ENCODE results near the gene CCR6.
"Not testable (repeated sequence)": the region's sequence is repeated elsewhere in the genome, so short reads cannot be mapped to it uniquely, and the experiment has no call there.

Gene CCR6

DNA sequence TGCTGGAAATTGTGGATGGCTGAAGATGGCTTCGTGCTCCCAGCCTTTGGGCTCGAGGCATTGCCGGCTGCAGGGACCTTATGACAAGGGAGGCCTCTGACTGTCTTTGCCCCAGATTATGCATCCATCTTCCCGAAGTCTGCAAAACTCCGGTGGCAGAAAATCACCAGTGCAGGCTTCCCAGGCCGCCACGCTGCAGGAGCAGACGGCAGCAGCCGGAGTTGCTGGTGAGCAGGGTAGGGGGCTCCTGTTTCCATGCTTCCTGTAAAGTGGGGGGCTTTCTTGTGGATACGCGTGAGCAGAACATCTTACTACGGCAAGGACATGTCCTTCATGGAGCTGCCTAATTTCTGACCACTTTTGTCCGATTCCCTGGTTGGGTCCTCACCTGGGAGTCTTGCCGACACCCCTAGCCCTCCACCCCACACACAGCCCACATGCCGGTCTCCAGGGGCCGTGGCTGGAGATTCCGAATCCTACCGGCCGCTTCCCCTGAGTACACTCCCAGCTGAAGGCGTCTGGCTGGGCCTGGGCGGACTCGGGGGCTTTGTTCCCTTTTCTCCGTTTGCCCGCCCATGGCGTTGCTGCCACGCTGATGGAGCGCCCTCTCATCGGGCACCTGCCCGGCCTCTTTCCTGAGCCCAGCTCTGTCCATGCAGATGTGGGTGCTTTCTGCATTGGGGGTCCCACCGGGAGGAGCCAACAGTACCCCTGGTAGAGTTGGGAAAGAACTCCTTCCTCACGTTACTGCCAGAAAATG lies 56.2 kb downstream of the CCR6 start:
- DNase-seq = not testable (repeated sequence)

DNA sequence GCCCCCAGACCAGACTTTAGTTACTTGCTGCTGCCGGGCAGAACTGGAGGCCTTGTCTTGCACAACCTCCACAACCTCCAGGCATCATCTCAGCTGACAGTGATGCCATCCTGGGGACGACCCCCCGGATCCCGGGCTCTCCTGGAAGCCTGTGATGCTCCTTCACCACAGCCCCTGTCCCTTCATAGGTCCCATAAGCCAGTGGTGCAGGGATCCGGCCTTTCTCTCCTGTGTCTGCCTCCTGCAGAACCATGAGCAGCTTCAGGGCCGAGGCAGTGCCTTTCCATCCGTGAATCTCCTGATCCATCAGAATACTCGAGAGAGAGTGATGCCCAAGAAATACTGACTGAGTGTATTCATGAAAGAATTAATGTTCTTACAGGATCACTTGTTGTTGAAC lies 57.2 kb downstream of the CCR6 start:
- DNase-seq = not testable (repeated sequence)

DNA sequence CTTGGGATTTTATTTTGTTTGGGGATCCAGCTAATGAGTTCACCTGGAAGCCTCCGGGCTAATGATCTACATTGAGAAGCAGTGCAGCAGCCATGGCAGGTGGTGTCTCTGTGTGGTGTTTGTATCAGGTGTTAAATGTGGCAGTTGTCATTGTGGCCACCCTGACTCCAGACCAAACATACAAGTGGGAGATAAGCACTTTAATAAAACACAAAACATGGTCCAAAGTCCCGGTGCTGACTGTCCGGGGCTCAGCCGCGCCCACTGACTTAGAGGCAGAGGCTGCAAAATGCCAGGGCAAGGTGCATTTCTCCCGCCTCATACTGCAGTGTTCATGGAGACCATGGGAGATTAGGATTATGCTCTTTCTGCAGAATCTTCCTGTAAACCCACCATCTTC lies 58.5 kb downstream of the CCR6 start:
- DNase-seq = not testable (repeated sequence)

DNA sequence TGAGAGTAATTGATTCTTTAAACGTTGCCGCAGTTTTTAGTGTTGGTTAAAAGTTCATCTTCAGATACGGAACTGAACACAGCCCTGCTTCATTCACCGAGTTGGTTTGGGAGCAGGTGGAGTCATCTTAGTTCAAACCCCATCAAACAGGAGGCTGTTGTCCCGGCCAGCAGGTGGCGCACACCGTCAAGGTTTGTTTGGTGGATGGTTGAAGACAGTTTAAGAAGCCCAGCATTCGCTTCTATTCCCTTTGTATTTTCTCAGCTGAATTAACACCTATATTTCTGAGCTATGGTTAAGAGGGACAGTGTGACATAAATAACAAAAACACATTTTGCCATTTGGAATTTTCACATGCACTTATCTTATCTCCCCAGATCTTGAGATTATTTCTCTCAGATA lies 60.0 kb downstream of the CCR6 start:
- DNase-seq = not testable (repeated sequence)

DNA sequence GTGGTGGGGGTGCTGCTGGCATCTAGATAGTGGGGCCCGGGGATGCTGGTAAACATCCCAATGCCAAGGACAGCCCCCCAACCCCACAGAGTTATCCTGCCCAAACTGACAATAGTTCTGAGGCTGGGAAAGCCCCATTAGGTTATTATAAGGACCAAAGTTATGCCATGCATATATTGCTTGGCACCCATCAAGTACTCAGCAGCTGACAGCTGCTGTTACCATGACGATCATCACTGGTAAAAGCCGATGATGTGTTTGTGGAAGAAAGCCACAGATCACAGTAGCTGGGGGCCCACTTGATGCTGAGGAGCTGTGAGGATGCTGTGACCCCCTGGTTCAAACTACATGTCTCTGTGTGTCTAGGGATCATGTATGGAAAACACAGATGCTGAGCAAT lies 62.2 kb downstream of the CCR6 start:
- DNase-seq = not testable (repeated sequence)

DNA sequence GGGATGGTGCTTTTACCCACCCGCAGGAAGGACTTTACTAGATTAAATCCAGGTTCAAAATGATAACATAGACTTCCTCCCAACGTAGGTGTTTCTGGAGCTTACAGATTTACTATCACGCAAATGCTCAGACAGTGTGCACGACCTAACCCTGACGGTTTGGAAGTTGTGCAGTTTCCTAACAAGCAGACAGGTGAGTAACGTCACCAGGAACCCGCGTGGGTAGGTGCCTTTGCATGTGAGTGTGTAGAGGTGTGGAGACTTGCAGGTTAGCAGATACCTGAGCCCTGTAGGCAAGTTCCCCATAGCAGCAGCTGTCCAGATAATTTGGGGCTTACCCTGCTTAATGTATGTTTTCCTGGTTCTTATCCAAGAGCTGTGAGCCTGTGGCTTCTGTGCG lies 64.4 kb downstream of the CCR6 start:
- not testable (repeated sequence) for DNase-seq
